H9 (cell line): Measurements from ENCODE around the gene RSPO3. TPM values are rescaled to one million over a fixed set of nuclear protein-coding genes. Genes with fewer than 3 reads are reported as not detected.

Experiments used
- DNase-seq: peaks from one replicate; pipeline ENCODE4 v3.0.0-alpha.2; 2017
- H2AFZ ChIP-seq: one replicate; pipeline ENCODE4 v1.6.1; 2013; ENCODE audit warnings: mild to moderate bottlenecking, low read length, control low read depth, moderate library complexity
- H2AK5ac ChIP-seq: 2 replicates; pipeline ENCODE4 v1.6.1; 2013; ENCODE audit warnings: low read length, control low read depth, mixed read lengths; ENCODE audit not compliant: insufficient read length
- H2BK120ac ChIP-seq: one replicate; pipeline ENCODE4 v1.6.1; 2013; ENCODE audit warnings: low read depth, mild to moderate bottlenecking, low read length, control low read depth, inconsistent platforms; ENCODE audit not compliant: poor library complexity, severe bottlenecking
- H2BK12ac ChIP-seq: 2 replicates; pipeline ENCODE4 v1.6.1; 2013; ENCODE audit warnings: low read length, control low read depth, mixed read lengths, low read depth; ENCODE audit not compliant: insufficient read length
- H2BK15ac ChIP-seq: 2 replicates; pipeline ENCODE4 v1.6.1; 2013; ENCODE audit warnings: low read depth, low read length, control low read depth
- H2BK20ac ChIP-seq: one replicate; pipeline ENCODE4 v1.6.1; 2013; ENCODE audit warnings: low read depth, mild to moderate bottlenecking, low read length, control low read depth, inconsistent platforms; ENCODE audit not compliant: poor library complexity, severe bottlenecking
- H2BK5ac ChIP-seq: 2 replicates; pipeline ENCODE4 v1.6.1; 2013; ENCODE audit warnings: low read length, control low read depth, mixed read lengths; ENCODE audit not compliant: insufficient read length
- H3K14ac ChIP-seq: 2 replicates; pipeline ENCODE4 v1.6.1; 2013; ENCODE audit warnings: low read length, control low read depth; ENCODE audit not compliant: insufficient read depth
- H3K18ac ChIP-seq: 2 replicates; pipeline ENCODE4 v1.6.1; 2013; ENCODE audit warnings: low read depth, mild to moderate bottlenecking, mixed read lengths, low read length, control low read depth; ENCODE audit not compliant: insufficient read length
- H3K23ac ChIP-seq: 2 replicates; pipeline ENCODE4 v1.6.1; 2013; ENCODE audit warnings: low read length, control low read depth, mixed read lengths, low read depth; ENCODE audit not compliant: insufficient read length
- H3K23me2 ChIP-seq: 2 replicates; pipeline ENCODE4 v1.6.1; 2013; ENCODE audit warnings: low read depth, mild to moderate bottlenecking, mixed read lengths, low read length, control low read depth; ENCODE audit not compliant: insufficient read length, poor library complexity, severe bottlenecking
- H3K27ac ChIP-seq: 2 replicates; pipeline ENCODE4 v1.5.1; 2013; ENCODE audit warnings: low read length, control low read depth, mixed read lengths, low read depth; ENCODE audit not compliant: insufficient read length
- H3K27me3 ChIP-seq: 2 replicates; pipeline ENCODE4 v1.6.1; 2013; ENCODE audit warnings: low read length, control low read depth, inconsistent platforms; ENCODE audit not compliant: insufficient read depth
- H3K4ac ChIP-seq: 2 replicates; pipeline ENCODE4 v1.6.1; 2013; ENCODE audit warnings: low read depth, mild to moderate bottlenecking, control low read depth, inconsistent platforms, low read length, moderate library complexity
- H3K4me1 ChIP-seq: 2 replicates; pipeline ENCODE4 v1.6.1; 2013; ENCODE audit warnings: low read length, control low read depth, inconsistent platforms; ENCODE audit not compliant: insufficient read depth
- H3K4me2 ChIP-seq: 2 replicates; pipeline ENCODE4 v1.6.1; 2013; ENCODE audit warnings: low read length, control low read depth, mixed read lengths; ENCODE audit not compliant: insufficient read length, insufficient read depth
- H3K56ac ChIP-seq: 2 replicates; pipeline ENCODE4 v1.6.1; 2013; ENCODE audit warnings: low read depth, mild to moderate bottlenecking, mixed read lengths, low read length, control low read depth; ENCODE audit not compliant: insufficient read length
- H3K79me1 ChIP-seq: 2 replicates; pipeline ENCODE4 v1.6.1; 2013; ENCODE audit warnings: low read depth, mild to moderate bottlenecking, moderate library complexity, low read length, control low read depth, inconsistent platforms; ENCODE audit not compliant: insufficient read depth, poor library complexity, severe bottlenecking
- H3K79me2 ChIP-seq: 2 replicates; pipeline ENCODE4 v1.6.1; 2013; ENCODE audit warnings: low read length, control low read depth, inconsistent platforms; ENCODE audit not compliant: insufficient read depth
- H3K9ac ChIP-seq: 2 replicates; pipeline ENCODE4 v1.6.1; 2013; ENCODE audit warnings: low read length, control low read depth, mixed read lengths; ENCODE audit not compliant: insufficient read length; ENCODE audit errors: extremely low read depth
- H3K9me3 ChIP-seq: one replicate; pipeline ENCODE4 v1.6.1; 2013; ENCODE audit warnings: low read depth, low read length, inconsistent platforms; ENCODE audit not compliant: control insufficient read depth
- H3T11ph ChIP-seq: one replicate; pipeline ENCODE4 v1.6.1; 2013; ENCODE audit warnings: mild to moderate bottlenecking, low read length, control low read depth, inconsistent platforms
- H4K20me1 ChIP-seq: one replicate; pipeline ENCODE4 v1.6.1; 2013; ENCODE audit not compliant: control insufficient read depth, insufficient read length, insufficient read depth
- H4K5ac ChIP-seq: 2 replicates; pipeline ENCODE4 v1.6.1; 2013; ENCODE audit warnings: low read depth, mild to moderate bottlenecking, mixed read lengths, low read length, control low read depth; ENCODE audit not compliant: insufficient read length
- H4K8ac ChIP-seq: replicated peaks from 2 replicates; pipeline ENCODE4 v1.6.1; 2013; ENCODE audit warnings: low read length, control low read depth, mixed read lengths, low read depth; ENCODE audit not compliant: insufficient read length
- H4K91ac ChIP-seq: 2 replicates; pipeline ENCODE4 v1.6.1; 2013; ENCODE audit warnings: low read depth, mild to moderate bottlenecking, moderate library complexity, mixed read lengths, low read length, control low read depth; ENCODE audit not compliant: insufficient read length
- H3K27ac Mint-ChIP-seq, 3 experiments: 2 replicates in 2 of 3; 3 replicates in 1 of 3; pipeline ENCODE4 v1.8.0; 2020 to 2021; ENCODE audit warnings: mixed read lengths in 3 of 3, mild to moderate bottlenecking in 1 of 3, moderate library complexity in 1 of 3
- H3K27me3 Mint-ChIP-seq: 2 replicates; pipeline ENCODE4 v1.8.0; 2021; ENCODE audit warnings: low read depth, mild to moderate bottlenecking, moderate library complexity, mixed read lengths
- H3K36me3 Mint-ChIP-seq, 3 experiments: 2 replicates in 2 of 3; 3 replicates in 1 of 3; pipeline ENCODE4 v1.8.0; 2020 to 2021; ENCODE audit warnings: low read depth in 3 of 3, mixed read lengths in 3 of 3; ENCODE audit not compliant: insufficient read depth in 1 of 3
- H3K4me1 Mint-ChIP-seq, 2 experiments: 2 replicates each; pipeline ENCODE4 v1.8.0; 2020; ENCODE audit warnings: mixed read lengths in 2 of 2
- H3K4me3 Mint-ChIP-seq, 2 experiments: 2 replicates in 1 of 2; 3 replicates in 1 of 2; pipeline ENCODE4 v1.8.0; 2020 to 2021; ENCODE audit warnings: mild to moderate bottlenecking in 2 of 2, mixed read lengths in 2 of 2, moderate library complexity in 1 of 2
- H3K9me3 Mint-ChIP-seq, 2 experiments: 2 replicates in 1 of 2; 3 replicates in 1 of 2; pipeline ENCODE4 v1.8.0; 2020; ENCODE audit warnings: mild to moderate bottlenecking in 2 of 2, mixed read lengths in 2 of 2, moderate library complexity in 1 of 2
- CTCF ChIP-seq: fragments of 200-600 bp; sonication (generic); conservative IDR thresholded peaks from 3 replicates; pipeline ENCODE4 v1.8.0; 2021; ENCODE audit warnings: antibody characterized with exemption, mild to moderate bottlenecking
- total RNA-seq: library from RNA; stranded (reverse); gene quantifications from 2 replicates; pipeline ENCODE4 v1.2.1, GENCODE V29; 2021

The RSPO3 gene
- total RNA-seq, 1 experiment from 2014 or later: not detected

GRCh38 chr6:127124680-127125079 lies 6.2 kb downstream of the RSPO3 start:
- no peak for TF ChIP-seq CTCF
- Histone ChIP-seq H3K4me2 (no peak overlapping the region), H2BK12ac (no peak overlapping the region), H3K23ac (no peak overlapping the region), H3T11ph (no peak overlapping the region), H3K27me3 (peaks cover 17% of the 10 kb centered on the region), H3K14ac (no peak overlapping the region), H2BK5ac (no peak overlapping the region), H3K9me3 (no peaks in the 10 kb centered on the region), H3K79me1 (no peaks in the 10 kb centered on the region), H3K56ac (no peak overlapping the region), H3K9ac (no peak overlapping the region), H3K23me2 (peaks cover 11% of the 10 kb centered on the region), H3K4me1 (no peaks in the 10 kb centered on the region), H3K4ac (no peak overlapping the region), H2AFZ (no peak overlapping the region), H3K79me2 (no peaks in the 10 kb centered on the region), H2BK120ac (no peak overlapping the region), H2BK20ac (no peak overlapping the region), H3K18ac (no peak overlapping the region), H2AK5ac (no peak overlapping the region), H3K27ac (no peak overlapping the region), H4K91ac (no peak overlapping the region), H2BK15ac (no peak overlapping the region), H4K20me1 (no peaks in the 10 kb centered on the region), H4K5ac (no peak overlapping the region), H4K8ac (no peak overlapping the region)
- Mint-ChIP-seq H3K27ac (no peak overlapping the region), H3K4me1 (peaks cover 9 to 14% of the 10 kb centered on the region in 2 experiments), H3K4me3 (no peak overlapping the region), H3K9me3 (no peaks in the 10 kb centered on the region; a peak in 1 of 5 replicates), H3K27me3 (peaks cover 41% of the 10 kb centered on the region), H3K36me3 (no peaks in the 10 kb centered on the region)
- DNase-seq: no peak
